ENCODE data around the gene LYPD6B. TPM values are rescaled to one million over a fixed set of nuclear protein-coding genes. Genes with fewer than 3 reads are reported as not detected.
A peak's percentile ranks its signal among the peaks of the same experiment; 100 is the strongest.

The LYPD6B gene, protein sequence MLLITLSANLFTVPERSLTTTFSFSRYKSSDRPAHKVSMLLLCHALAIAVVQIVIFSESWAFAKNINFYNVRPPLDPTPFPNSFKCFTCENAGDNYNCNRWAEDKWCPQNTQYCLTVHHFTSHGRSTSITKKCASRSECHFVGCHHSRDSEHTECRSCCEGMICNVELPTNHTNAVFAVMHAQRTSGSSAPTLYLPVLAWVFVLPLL
- 1.4 TPM for polyA plus RNA-seq
- long read RNA-seq, donor 1: 0 reads
- long read RNA-seq, donor 2: 0 reads
- long read RNA-seq, donor 3: 0 reads
- long read RNA-seq, donor 4: 0 reads
- long read RNA-seq, donor 5, partial matches to known transcripts: 0 of 1 reads
- long read RNA-seq, donor 5, other reads (novel, unspliced or antisense): 0 of 1 reads
- long read RNA-seq, donor 6, partial matches to known transcripts: 0 of 5 reads
- long read RNA-seq, donor 6, other reads (novel, unspliced or antisense): 0 of 5 reads
- long read RNA-seq, donor 7: 0 reads
- long read RNA-seq, donor 8: 0 reads
- long read RNA-seq, donor 9: 0 reads
- long read RNA-seq, donor 10, partial matches to known transcripts: 0 of 2 reads
- long read RNA-seq, donor 10, other reads (novel, unspliced or antisense): 0 of 2 reads
- long read RNA-seq, donor 11, partial matches to known transcripts: 0 of 1 reads
- long read RNA-seq, donor 11, other reads (novel, unspliced or antisense): 0 of 1 reads

DNA sequence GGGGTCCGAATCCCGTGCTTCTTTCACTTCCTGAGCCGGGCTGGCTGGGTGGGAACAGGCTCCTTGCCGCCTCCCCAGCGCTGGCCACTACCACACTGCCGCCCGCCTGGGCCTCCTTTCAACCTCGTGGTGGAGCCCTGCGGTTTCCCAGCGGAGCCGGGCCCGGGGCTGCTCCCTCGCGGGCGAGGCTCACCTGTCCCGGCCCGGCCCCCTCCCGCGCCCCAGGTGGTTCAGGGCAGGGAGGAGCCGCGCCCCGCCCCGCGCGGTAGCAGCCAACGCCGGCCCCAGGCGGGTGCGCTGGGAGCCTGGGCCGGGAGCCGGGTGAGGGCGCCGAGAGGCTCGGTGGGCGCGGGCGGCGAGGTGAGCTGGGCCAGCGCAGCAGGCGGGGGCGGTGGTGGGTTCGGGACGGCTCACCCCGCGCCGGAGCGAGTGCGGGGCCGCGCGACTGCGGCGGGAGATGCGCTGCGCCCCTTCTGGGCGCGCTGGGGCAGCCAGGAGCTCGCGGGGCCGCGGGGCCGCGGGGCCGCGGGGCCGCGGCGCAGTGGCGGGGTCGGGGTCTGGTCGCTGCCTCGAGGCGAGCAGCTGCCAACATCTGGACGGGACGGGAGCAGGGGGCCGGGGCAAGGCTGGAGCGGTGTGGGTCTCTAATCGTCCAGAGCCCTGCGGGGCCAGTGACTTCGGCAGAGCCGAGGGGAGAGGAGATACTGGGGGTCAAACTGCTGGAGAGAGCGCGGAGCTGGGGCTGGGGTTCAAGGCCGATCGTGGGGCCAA lies at the start of gene LYPD6B:
LYPD6B (plus strand) TSS at position 258 of the 771 bp plus-strand sequence. CDS start 92,250 bp downstream, outside the sequence.
- peaks cover 19% of the 10 kb centered on the region for H3K27me3 ChIP-seq (ENCODE audit: control insufficient read depth, insufficient read depth, low read length)
- DNase-seq: peak; percentile 35 to 71
- H3K36me3 ChIP-seq (ENCODE audit: control insufficient read depth, insufficient read depth, low read length): no peaks in the 10 kb centered on the region
- H3K9me3 ChIP-seq (ENCODE audit: control insufficient read depth, low read depth, low read length): no peaks in the 10 kb centered on the region
- peak within 1 kb of the TSS; percentile 42 for H3K4me3 ChIP-seq (ENCODE audit: low read length)
- no peak within 1 kb of the TSS for H3K27ac ChIP-seq (ENCODE audit: low read length)
- peaks cover 6% of the 10 kb centered on the region for H3K4me1 ChIP-seq (ENCODE audit: control insufficient read depth, insufficient read depth, low read length)
- WGBS (ENCODE audit: insufficient coverage, low lambda C conversion rate): no CpG with 5 or more reads among the region's 85 CpGs

DNA sequence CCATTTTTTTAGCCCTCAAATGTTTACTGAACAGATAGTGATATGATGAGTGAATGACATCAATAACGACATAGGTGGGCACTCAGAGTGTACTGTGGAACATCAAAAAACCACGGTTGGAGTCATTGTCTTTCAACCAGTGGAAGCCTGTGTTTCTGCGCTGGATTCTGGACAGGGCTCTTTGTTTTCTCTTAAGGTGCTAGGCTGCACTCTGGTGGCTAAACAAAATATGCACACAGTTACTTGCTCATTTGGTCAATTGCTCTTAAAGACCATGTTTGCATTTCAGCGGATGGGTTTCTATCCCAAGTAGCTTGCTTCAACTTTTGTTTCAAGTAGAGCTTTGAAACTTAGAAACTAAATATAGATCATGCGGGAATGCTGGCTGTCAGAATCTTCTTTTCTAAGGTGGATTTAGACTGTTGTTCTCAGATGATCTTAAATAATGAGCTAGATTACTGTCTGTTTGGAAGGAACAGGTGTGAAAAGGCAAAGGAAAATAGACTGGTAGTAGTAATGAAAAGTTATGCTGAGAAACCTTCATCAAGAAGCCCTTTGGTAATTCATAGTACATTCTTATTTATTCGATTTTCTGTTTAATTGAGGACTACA lies 48.5 kb upstream of the LYPD6B start:
- 47% methylated on average over 3 of the region's 6 CpGs for WGBS (ENCODE audit: insufficient coverage, low lambda C conversion rate)
- no peaks in the 10 kb centered on the region for H3K4me1 ChIP-seq (ENCODE audit: control insufficient read depth, insufficient read depth, low read length)

DNA sequence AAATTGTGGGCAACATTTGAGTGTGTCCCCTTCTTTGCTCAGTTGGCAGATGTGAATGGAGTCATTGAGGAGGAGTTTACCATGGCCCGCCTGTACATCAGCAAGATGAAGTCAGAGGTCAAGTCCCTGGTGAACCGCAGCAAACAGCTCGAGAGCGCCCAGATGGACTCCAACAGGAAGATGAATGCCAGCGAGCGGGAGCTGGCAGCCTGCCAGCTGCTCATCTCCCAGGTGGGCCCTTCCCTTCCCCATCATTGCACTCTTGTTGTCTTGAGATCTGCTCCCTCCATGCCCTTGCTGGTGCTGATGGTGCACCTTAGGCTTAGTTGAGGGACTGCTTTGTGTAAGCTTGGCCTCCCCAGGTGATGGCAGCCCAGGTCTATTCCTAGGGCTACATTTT lies 47.5 kb upstream of the LYPD6B start:
- Histone ChIP-seq H3K27ac (ENCODE audit: low read length) (no peak overlapping the region), H3K27me3 (ENCODE audit: control insufficient read depth, insufficient read depth, low read length) (no peaks in the 10 kb centered on the region), H3K4me3 (ENCODE audit: low read length) (no peak overlapping the region), H3K9me3 (ENCODE audit: control insufficient read depth, low read depth, low read length) (no peaks in the 10 kb centered on the region), H3K36me3 (ENCODE audit: control insufficient read depth, insufficient read depth, low read length) (no peaks in the 10 kb centered on the region), H3K4me1 (ENCODE audit: control insufficient read depth, insufficient read depth, low read length) (no peaks in the 10 kb centered on the region)
- no peak for DNase-seq
- WGBS (ENCODE audit: insufficient coverage, low lambda C conversion rate): no CpG with 5 or more reads among the region's 6 CpGs

More for the DNA sequence above, 48.5 kb upstream of the LYPD6B start:
- H3K9me3 ChIP-seq (ENCODE audit: control insufficient read depth, low read depth, low read length): no peaks in the 10 kb centered on the region
- peak; percentile 63 to 65 for DNase-seq
- no peaks in the 10 kb centered on the region for H3K36me3 ChIP-seq (ENCODE audit: control insufficient read depth, insufficient read depth, low read length)
- no peak overlapping the region for H3K27ac ChIP-seq (ENCODE audit: low read length)
- H3K4me3 ChIP-seq (ENCODE audit: low read length): no peak overlapping the region
- H3K27me3 ChIP-seq (ENCODE audit: control insufficient read depth, insufficient read depth, low read length): no peaks in the 10 kb centered on the region

DNA sequence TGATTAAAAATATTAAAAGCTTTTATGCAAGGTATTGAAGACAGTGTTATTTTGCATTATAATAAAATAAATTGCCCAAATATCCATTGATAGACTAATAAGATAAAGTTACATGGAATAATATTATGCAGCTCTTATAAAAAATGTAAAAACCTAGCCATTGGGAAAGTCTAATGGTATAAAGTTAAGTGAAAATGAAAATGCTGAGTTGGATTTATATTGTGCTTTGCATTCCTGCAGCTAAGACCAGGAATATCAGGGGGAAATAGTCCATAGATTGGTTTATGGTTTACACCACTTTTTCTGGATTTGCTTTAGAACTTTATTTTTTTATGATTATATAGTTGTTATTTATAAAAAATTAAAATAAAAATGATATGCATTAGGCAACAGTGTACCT lies 46.1 kb upstream of the LYPD6B start:
- H3K4me3 ChIP-seq (ENCODE audit: low read length): no peak overlapping the region
- H3K9me3 ChIP-seq (ENCODE audit: control insufficient read depth, low read depth, low read length): no peaks in the 10 kb centered on the region
- H3K36me3 ChIP-seq (ENCODE audit: control insufficient read depth, insufficient read depth, low read length): no peaks in the 10 kb centered on the region
- H3K27me3 ChIP-seq (ENCODE audit: control insufficient read depth, insufficient read depth, low read length): no peaks in the 10 kb centered on the region
- no peak overlapping the region for H3K27ac ChIP-seq (ENCODE audit: low read length)
- DNase-seq: no peak
- H3K4me1 ChIP-seq (ENCODE audit: control insufficient read depth, insufficient read depth, low read length): no peaks in the 10 kb centered on the region

DNA sequence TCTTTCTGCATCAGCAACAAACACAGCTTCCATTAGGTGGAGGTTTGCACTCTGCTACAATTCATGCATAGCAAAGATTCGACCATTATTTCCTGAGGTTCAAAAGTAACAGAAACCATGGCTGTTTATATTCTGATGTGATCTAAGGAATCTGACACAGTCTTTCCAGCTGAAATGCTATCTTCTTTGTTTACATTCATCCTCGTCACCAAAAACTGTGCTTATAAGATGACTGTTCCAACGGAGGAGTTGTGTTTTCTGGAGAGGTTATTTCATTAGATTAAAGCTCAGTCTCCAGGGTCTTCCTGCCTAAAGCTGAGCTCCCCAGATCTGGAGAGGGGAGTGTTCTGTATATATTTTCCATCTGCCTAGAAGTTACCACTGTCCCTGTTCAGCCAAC lies 45.1 kb upstream of the LYPD6B start:
- no peaks in the 10 kb centered on the region for H3K4me1 ChIP-seq (ENCODE audit: control insufficient read depth, insufficient read depth, low read length)
- H3K27me3 ChIP-seq (ENCODE audit: control insufficient read depth, insufficient read depth, low read length): no peaks in the 10 kb centered on the region
- H3K4me3 ChIP-seq (ENCODE audit: low read length): no peak overlapping the region
- no peak for DNase-seq
- no peak overlapping the region for H3K27ac ChIP-seq (ENCODE audit: low read length)
- H3K36me3 ChIP-seq (ENCODE audit: control insufficient read depth, insufficient read depth, low read length): no peaks in the 10 kb centered on the region
- H3K9me3 ChIP-seq (ENCODE audit: control insufficient read depth, low read depth, low read length): no peaks in the 10 kb centered on the region
- 94% methylated on average over 2 of the region's 3 CpGs for WGBS (ENCODE audit: insufficient coverage, low lambda C conversion rate)

DNA sequence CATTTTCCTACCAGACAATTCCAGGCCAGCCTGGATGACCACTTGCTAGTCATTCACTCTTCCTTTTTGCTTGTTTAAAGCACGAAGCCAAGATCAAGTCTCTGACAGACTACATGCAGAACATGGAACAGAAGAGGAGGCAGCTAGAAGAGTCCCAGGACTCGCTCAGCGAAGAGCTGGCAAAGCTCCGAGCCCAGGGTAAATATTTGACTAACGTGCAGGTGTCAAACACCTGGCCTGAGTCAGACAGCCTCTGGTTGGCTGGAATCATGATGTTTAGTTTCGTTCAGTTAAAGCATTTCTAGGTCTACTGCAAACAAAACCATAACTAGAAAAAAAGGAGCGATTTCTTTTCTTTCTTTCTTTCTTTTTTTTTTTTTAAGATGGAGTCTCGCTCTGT lies 44.2 kb upstream of the LYPD6B start:
- WGBS (ENCODE audit: insufficient coverage, low lambda C conversion rate): 5% methylated on average over 3 of the region's 8 CpGs
- no peaks in the 10 kb centered on the region for H3K36me3 ChIP-seq (ENCODE audit: control insufficient read depth, insufficient read depth, low read length)
- no peaks in the 10 kb centered on the region for H3K9me3 ChIP-seq (ENCODE audit: control insufficient read depth, low read depth, low read length)
- peak; percentile 23 to 40 for DNase-seq
- H3K27ac ChIP-seq (ENCODE audit: low read length): no peak overlapping the region
- H3K4me1 ChIP-seq (ENCODE audit: control insufficient read depth, insufficient read depth, low read length): peaks cover under 1% of the 10 kb centered on the region
- H3K27me3 ChIP-seq (ENCODE audit: control insufficient read depth, insufficient read depth, low read length): no peaks in the 10 kb centered on the region
- H3K4me3 ChIP-seq (ENCODE audit: low read length): no peak overlapping the region

DNA sequence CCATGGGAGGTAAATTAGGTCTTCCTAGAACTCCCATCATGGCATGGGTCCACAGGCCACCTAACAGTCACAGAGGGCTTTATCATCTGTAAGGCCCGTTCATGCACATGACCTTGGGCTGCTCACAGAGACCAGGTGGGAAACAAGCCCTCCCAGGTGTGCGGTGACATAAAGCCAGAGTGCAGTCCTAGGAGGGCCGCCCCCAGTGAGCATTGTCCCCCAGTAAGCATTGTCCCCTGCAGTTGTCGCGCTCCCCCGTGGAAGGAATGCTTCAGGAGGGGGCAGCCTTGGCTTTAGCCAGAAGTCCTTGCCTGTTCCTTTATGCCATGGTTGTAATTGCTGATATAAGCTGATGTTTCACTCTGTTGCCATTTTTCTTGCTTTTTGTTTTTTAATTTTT lies 41.7 kb upstream of the LYPD6B start:
- no peaks in the 10 kb centered on the region for H3K27me3 ChIP-seq (ENCODE audit: control insufficient read depth, insufficient read depth, low read length)
- DNase-seq: no peak
- 80% methylated on average over 1 of the region's 6 CpGs for WGBS (ENCODE audit: insufficient coverage, low lambda C conversion rate)
- H3K36me3 ChIP-seq (ENCODE audit: control insufficient read depth, insufficient read depth, low read length): no peaks in the 10 kb centered on the region
- H3K4me3 ChIP-seq (ENCODE audit: low read length): no peak overlapping the region
- H3K4me1 ChIP-seq (ENCODE audit: control insufficient read depth, insufficient read depth, low read length): peaks cover 3% of the 10 kb centered on the region
- H3K9me3 ChIP-seq (ENCODE audit: control insufficient read depth, low read depth, low read length): no peaks in the 10 kb centered on the region
- no peak overlapping the region for H3K27ac ChIP-seq (ENCODE audit: low read length)

DNA sequence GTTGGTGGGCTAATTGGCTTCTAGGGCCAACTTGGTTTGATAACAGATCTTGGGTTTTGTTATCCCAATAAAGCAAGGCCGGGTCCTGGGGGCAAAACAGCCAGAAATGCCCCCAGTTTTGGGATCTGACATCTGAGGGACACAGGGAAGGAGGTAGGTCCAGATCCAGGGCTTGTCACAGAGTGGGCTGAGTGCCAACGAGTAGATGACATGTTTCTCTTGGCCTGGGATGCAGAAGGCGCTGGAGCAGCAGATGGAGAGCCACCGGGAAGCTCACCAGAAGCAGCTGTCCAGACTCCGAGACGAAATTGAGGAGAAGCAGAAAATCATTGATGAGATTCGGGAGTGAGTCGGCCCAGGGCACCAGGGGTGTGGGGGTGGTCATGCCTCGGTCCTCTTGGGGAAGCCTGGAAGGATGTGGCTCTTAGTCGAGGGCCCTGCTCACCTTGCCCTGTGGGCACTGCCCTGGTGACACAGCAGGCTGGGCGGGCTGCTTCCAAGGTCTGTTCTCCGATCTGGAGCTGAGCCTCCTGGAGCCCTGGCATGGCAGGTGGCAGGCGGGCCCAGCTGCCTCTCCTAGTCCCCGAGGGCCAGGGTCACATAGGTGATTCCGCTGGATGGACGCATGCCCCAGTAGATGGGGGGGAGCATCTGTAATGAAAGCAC lies 40.2 kb upstream of the LYPD6B start:
- DNase-seq: no peak
- Histone ChIP-seq H3K27me3 (ENCODE audit: control insufficient read depth, insufficient read depth, low read length) (no peaks in the 10 kb centered on the region), H3K4me3 (ENCODE audit: low read length) (no peak overlapping the region), H3K9me3 (ENCODE audit: control insufficient read depth, low read depth, low read length) (peaks cover 3% of the 10 kb centered on the region), H3K4me1 (ENCODE audit: control insufficient read depth, insufficient read depth, low read length) (peaks cover 3% of the 10 kb centered on the region), H3K27ac (ENCODE audit: low read length) (no peak overlapping the region), H3K36me3 (ENCODE audit: control insufficient read depth, insufficient read depth, low read length) (no peaks in the 10 kb centered on the region)
- no CpG with 5 or more reads among the region's 16 CpGs for WGBS (ENCODE audit: insufficient coverage, low lambda C conversion rate)

DNA sequence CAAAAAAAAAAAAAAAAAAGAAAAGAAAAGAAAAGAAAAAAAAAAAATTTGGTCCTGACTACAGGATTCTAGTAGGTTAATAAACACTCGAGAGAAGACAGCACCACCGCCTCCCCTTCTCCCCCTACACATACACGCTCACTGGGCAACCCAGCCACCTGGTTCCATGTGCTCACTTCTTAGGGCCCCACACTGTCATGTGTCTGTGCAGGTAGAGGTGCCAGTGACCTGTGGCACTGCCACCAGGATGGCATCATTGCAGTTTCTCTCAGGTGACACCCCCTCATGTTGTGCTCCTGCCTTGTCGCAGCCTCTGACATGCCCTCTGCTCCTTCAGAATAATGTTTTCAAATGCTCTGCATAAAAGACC lies 39.7 kb upstream of the LYPD6B start:
- Histone ChIP-seq H3K9me3 (ENCODE audit: control insufficient read depth, low read depth, low read length) (peaks cover 3% of the 10 kb centered on the region), H3K36me3 (ENCODE audit: control insufficient read depth, insufficient read depth, low read length) (no peaks in the 10 kb centered on the region), H3K4me3 (ENCODE audit: low read length) (no peak overlapping the region), H3K4me1 (ENCODE audit: control insufficient read depth, insufficient read depth, low read length) (peaks cover 3% of the 10 kb centered on the region), H3K27ac (ENCODE audit: low read length) (no peak overlapping the region), H3K27me3 (ENCODE audit: control insufficient read depth, insufficient read depth, low read length) (no peaks in the 10 kb centered on the region)
- no CpG with 5 or more reads among the region's 4 CpGs for WGBS (ENCODE audit: insufficient coverage, low lambda C conversion rate)
- no peak for DNase-seq
